K562 (cell line): Measurements from ENCODE around the gene EIF2S1. TPM values are rescaled to one million over a fixed set of nuclear protein-coding genes. Genes with fewer than 3 reads are reported as not detected.

Source experiments
- ATAC-seq: fragments of 200-7000 bp; cut with Tn5 transposase; 3 replicates; pipeline ENCODE4 v1.9.1; 2020; ENCODE audit warnings: moderate library complexity
- BruUV-seq: library from RNA; stranded (reverse); fragments of 400-500 nt; replicated peaks from 2 replicates; lab custom pipeline; 2021; lab: Mats Ljungman, UMichigan
- CTCF ChIA-PET: fragments of 300-600 bp; formaldehyde crosslinking; extraction: SDS; loops from one replicate; lab custom pipeline; 2021; ENCODE audit warnings: low intra/inter-chr PET ratio; lab: Yijun Ruan, JAX
- POLR2A ChIA-PET: fragments of 300-600, 350-650 bp; sonication (Branson Sonifier 250); formaldehyde crosslinking; extraction: SDS; loops from one replicate; lab custom pipeline; 2021; ENCODE audit warnings: antibody characterized with exemption, inconsistent platforms; lab: Yijun Ruan, JAX
- DNase-seq, 4 experiments: peaks; one replicate each; pipeline versions ENCODE4 v3.0.0 to v3.0.0-alpha.2; 2011 to 2018; ENCODE audit warnings: low spot score in 3 of 4, mixed read lengths in 3 of 4; ENCODE audit errors: extremely low read depth in 1 of 4
- FAIRE-seq: peaks from 2 replicates; lab custom pipeline; 2011; peaks lifted over from hg19 to GRCh38; lab: Jason Lieb, UNC
- H2AFZ ChIP-seq: 2 replicates; pipeline ENCODE4 v1.6.0; 2011; ENCODE audit warnings: low read depth, low read length, control low read depth, inconsistent platforms
- H3K27ac ChIP-seq: fragments of 200-600 bp; 3 replicates; pipeline ENCODE4 v1.8.0; 2011; ENCODE audit warnings: low read depth, mild to moderate bottlenecking, control low read depth, inconsistent platforms, low read length, moderate library complexity, mixed read lengths; ENCODE audit errors: extremely low read depth
- H3K27me3 ChIP-seq, 2 experiments: fragments of 300-600 bp in 1 of 2; 2 replicates in 1 of 2; 3 replicates in 1 of 2; pipeline versions ENCODE4 v1.6.0 to v1.8.0; 2011; ENCODE audit warnings: inconsistent platforms in 2 of 2, low read length in 2 of 2, mild to moderate bottlenecking in 1 of 2, mixed read lengths in 1 of 2, moderate library complexity in 1 of 2; ENCODE audit not compliant: control insufficient read depth in 2 of 2, insufficient read depth in 2 of 2
- H3K36me3 ChIP-seq: fragments of 300-600 bp; 3 replicates; pipeline ENCODE4 v1.8.0; 2011; ENCODE audit warnings: mild to moderate bottlenecking, low read length, inconsistent platforms; ENCODE audit not compliant: control insufficient read depth, insufficient read depth
- H3K4me1 ChIP-seq, 2 experiments: fragments of 200-600 bp in 1 of 2; replicated peaks in 1 of 2; 2 replicates in 1 of 2; 3 replicates in 1 of 2; pipeline versions ENCODE4 v1.5.1 to v1.8.0; 2011; ENCODE audit warnings: inconsistent platforms in 2 of 2, low read length in 2 of 2, mild to moderate bottlenecking in 1 of 2, mixed read lengths in 1 of 2, moderate library complexity in 1 of 2; ENCODE audit not compliant: control insufficient read depth in 2 of 2, insufficient read depth in 2 of 2
- H3K4me2 ChIP-seq: 2 replicates; pipeline ENCODE4 v1.6.1; 2011; ENCODE audit warnings: low read length, control low read depth, inconsistent platforms, mixed read lengths; ENCODE audit not compliant: insufficient read depth
- H3K4me3 ChIP-seq: fragments of 200-600 bp; sonication (generic), shearing (Covaris generic); 2 replicates; pipeline ENCODE4 v1.5.1; 2016; ENCODE audit warnings: control low read depth, inconsistent platforms
- H3K79me2 ChIP-seq: fragments of 200-600 bp; 3 replicates; pipeline ENCODE4 v1.8.0; 2011; ENCODE audit warnings: low read length, inconsistent platforms; ENCODE audit not compliant: control insufficient read depth, insufficient read depth
- H3K9ac ChIP-seq, 2 experiments: 2 replicates each; pipeline versions ENCODE4 v1.6.0 to v1.6.1; 2011; ENCODE audit warnings: low read depth in 2 of 2, low read length in 2 of 2, control low read depth in 1 of 2, inconsistent platforms in 1 of 2, mild to moderate bottlenecking in 1 of 2, mixed read lengths in 1 of 2; ENCODE audit not compliant: insufficient read depth in 1 of 2
- H3K9me1 ChIP-seq: one replicate; pipeline ENCODE4 v1.6.0; 2011; ENCODE audit warnings: inconsistent platforms, mild to moderate bottlenecking, low read length, moderate library complexity; ENCODE audit not compliant: control insufficient read depth, insufficient read depth
- H3K9me3 ChIP-seq: replicated peaks from 2 replicates; pipeline ENCODE4 v1.5.1; 2011; ENCODE audit warnings: low read depth, low read length, inconsistent platforms; ENCODE audit not compliant: control insufficient read depth, insufficient read depth
- H4K20me1 ChIP-seq: replicated peaks from 2 replicates; pipeline ENCODE4 v1.6.1; 2011; ENCODE audit warnings: low read length, inconsistent platforms, mixed read lengths; ENCODE audit not compliant: control insufficient read depth, insufficient read depth
- RAD21 ChIP-seq, 2 experiments: fragments of 250-450 bp in 1 of 2; fragments of 450-650 bp in 1 of 2; sonication (Bioruptor Pico) in 1 of 2; formaldehyde crosslinking in 1 of 2; IDR thresholded peaks in 1 of 2; conservative IDR thresholded peaks in 1 of 2; 2 replicates each; pipeline versions ENCODE4 v1.4.0 to v1.8.0; 2020 to 2022; ENCODE audit warnings: mild to moderate bottlenecking in 2 of 2, moderate library complexity in 1 of 2
- REST ChIP-seq, 2 experiments: fragments of 450-650 bp; formaldehyde crosslinking in 1 of 2; IDR thresholded peaks; 2 replicates each; pipeline versions ENCODE4 v1.4.0 to v1.6.1; 2014 to 2020; ENCODE audit warnings: mild to moderate bottlenecking in 2 of 2, borderline replicate concordance in 1 of 2, low read depth in 1 of 2
- ZEB2 ChIP-seq: fragments of 450-650 bp; IDR thresholded peaks from 2 replicates; pipeline ENCODE4 v1.6.1; 2016
- ZNF316 ChIP-seq: fragments of 450-650 bp; IDR thresholded peaks from 2 replicates; pipeline ENCODE4 v1.6.1; 2016
- WGBS: fragments of 100-300 bp; shearing (Covaris generic); methylation state at CpG from one replicate; pipeline ENCODE4 v1.1.6; 2016; ENCODE audit warnings: low coverage, mixed read lengths; ENCODE audit not compliant: insufficient coverage; ENCODE audit errors: missing lambda C conversion rate; 5-methylcytosine and 5-hydroxymethylcytosine counted together
- in situ Hi-C: fragments of 300-500 bp; cut with MboI; formaldehyde crosslinking; loops from 4 replicates; pipeline ENCODE4 v1.15.0; 2018; ENCODE audit warnings: inconsistent platforms, mixed read lengths
- intact Hi-C: fragments of 100-400 bp; cut with micrococcal nuclease; formaldehyde crosslinking; loops from 2 replicates; pipeline ENCODE4 v1.14.2; 2022
- polyA plus RNA-seq, 8 experiments: library from polyadenylated mRNA; depleted of rRNA in 4 of 8; stranded (reverse) in 5 of 8; unstranded in 3 of 8; fragments of >200 nt; fragmentation: Nextera tagmentation in 2 of 8; fragmentation: Illumina TruSeq in 1 of 8; extraction: Ambion mirVana in 2 of 8; extraction: Trizol in 1 of 8; gene quantifications; 2 replicates each; pipeline versions ENCODE4 v1.2.1 to v1.2.3, GENCODE V29; 2011 to 2014; ENCODE audit warnings: inconsistent platforms in 1 of 8, missing spikeins in 1 of 8
- total RNA-seq, 7 experiments: library from RNA; depleted of rRNA in 6 of 7; stranded (reverse); fragments of >200 nt in 6 of 7; fragmentation: Illumina TruSeq in 2 of 7; extraction: Trizol in 2 of 7; gene quantifications; 2 replicates each; pipeline versions ENCODE4 v1.2.1 to v1.2.3, GENCODE V29; 2011 to 2021; ENCODE audit warnings: low replicate concordance in 1 of 7
- TF ChIP-seq, protein P1 (sequence below), 3 experiments: IDR thresholded peaks in 2 of 3; conservative IDR thresholded peaks in 1 of 3; 2 replicates each; pipeline ENCODE4 v1.5.1; 2011 to 2012; ENCODE audit warnings: low read length in 3 of 3, mild to moderate bottlenecking in 3 of 3, control low read depth in 2 of 3, improper control_type of control experiment in 1 of 3, inconsistent platforms in 1 of 3, low read depth in 1 of 3, mixed read lengths in 1 of 3, moderate library complexity in 1 of 3; ENCODE audit not compliant: insufficient read depth in 2 of 3

The EIF2S1 gene
- total and polyA plus RNA-seq, 9 of the 15 experiments (the other 6 are each of a cell fraction or from before 2014, with no cell fraction given): 216 to 1,018 (median 332) TPM

DNA sequence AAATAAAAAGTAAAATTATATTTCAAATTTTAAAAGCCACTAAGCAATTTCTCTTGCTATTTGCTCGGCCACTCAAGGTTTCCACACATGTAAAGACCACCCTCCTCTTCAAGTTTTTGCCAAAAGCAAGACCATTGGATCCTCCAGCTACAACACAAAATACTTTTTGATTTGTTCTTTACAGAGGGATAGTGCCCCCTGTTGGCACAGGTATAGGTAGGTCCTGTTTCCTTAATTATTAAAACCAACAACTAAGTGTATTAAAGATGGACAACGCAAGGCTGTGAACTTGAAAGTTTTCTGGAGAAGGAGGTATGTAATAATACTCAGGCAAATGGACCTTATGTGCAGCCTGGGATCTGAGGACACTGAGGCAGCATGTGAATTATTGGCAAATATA lies 24.3 kb upstream of the EIF2S1 start:
- H3K4me2 ChIP-seq: no peak overlapping the region
- intact Hi-C loops (loop anchor here (2.0 kb wide), 1 partner anchor 169 kb away; no protein-coding TSS in a partner anchor), in situ Hi-C loops (no loop called here)
- no peak for TF ChIP-seq ZNF316
- TF ChIP-seq REST (IDR thresholded peaks at IDR 0.05; ENCODE audit: borderline replicate concordance): 0 out of 2 replicates have a peak, but pooled peaks have one; percentile 11
- no peak for TF ChIP-seq REST (CRISPR knock-in tag; IDR thresholded peaks at IDR 0.05; ENCODE audit: low read depth)
- TF ChIP-seq, protein P1, sequence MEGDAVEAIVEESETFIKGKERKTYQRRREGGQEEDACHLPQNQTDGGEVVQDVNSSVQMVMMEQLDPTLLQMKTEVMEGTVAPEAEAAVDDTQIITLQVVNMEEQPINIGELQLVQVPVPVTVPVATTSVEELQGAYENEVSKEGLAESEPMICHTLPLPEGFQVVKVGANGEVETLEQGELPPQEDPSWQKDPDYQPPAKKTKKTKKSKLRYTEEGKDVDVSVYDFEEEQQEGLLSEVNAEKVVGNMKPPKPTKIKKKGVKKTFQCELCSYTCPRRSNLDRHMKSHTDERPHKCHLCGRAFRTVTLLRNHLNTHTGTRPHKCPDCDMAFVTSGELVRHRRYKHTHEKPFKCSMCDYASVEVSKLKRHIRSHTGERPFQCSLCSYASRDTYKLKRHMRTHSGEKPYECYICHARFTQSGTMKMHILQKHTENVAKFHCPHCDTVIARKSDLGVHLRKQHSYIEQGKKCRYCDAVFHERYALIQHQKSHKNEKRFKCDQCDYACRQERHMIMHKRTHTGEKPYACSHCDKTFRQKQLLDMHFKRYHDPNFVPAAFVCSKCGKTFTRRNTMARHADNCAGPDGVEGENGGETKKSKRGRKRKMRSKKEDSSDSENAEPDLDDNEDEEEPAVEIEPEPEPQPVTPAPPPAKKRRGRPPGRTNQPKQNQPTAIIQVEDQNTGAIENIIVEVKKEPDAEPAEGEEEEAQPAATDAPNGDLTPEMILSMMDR (IDR thresholded peaks at IDR 0.05 in 2 of 3, conservative IDR thresholded peaks at IDR 0.05 in 1 of 3; ENCODE audit: insufficient read depth in 2 of 3, low read depth in 1 of 3, low read length in 3 of 3): peak; percentile 13 to 43 (median 38); a peak in 4 of 6 replicates
- no peak for TF ChIP-seq ZEB2
- peak in 1 of 2 experiments; percentile 42; a peak in 2 of 4 replicates for TF ChIP-seq RAD21 (CRISPR knock-in tag; conservative IDR thresholded peaks at IDR 0.05 in 1 of 2, IDR thresholded peaks at IDR 0.05 in 1 of 2)
- H3K9me3 ChIP-seq: no peaks in the 10 kb centered on the region
- peaks cover 72% of the 10 kb centered on the region for H3K36me3 ChIP-seq
- H4K20me1 ChIP-seq: no peaks in the 10 kb centered on the region
- CTCF ChIA-PET: interaction anchor here (1.6 kb wide), 1 partner anchor 169 kb away, joined by 5 read pairs; no protein-coding TSS in a partner anchor
- H3K27me3 ChIP-seq: no peaks in the 10 kb centered on the region
- POLR2A ChIA-PET: no interaction called here
- no peaks in the 10 kb centered on the region for H3K79me2 ChIP-seq
- H3K9me1 ChIP-seq: no peaks in the 10 kb centered on the region
- no peaks in the 10 kb centered on the region; a peak in 1 of 5 replicates for H3K4me1 ChIP-seq
- H3K27ac ChIP-seq: no peak overlapping the region
- DNase-seq (peak in 2 of 4 experiments; percentile 7 to 28), ATAC-seq (no peak), FAIRE-seq (no peak)
- BruUV-seq: no TSS peak
- H2AFZ ChIP-seq: no peak overlapping the region
- 65% methylated on average over 2 of the region's 2 CpGs for WGBS
- H3K4me3 ChIP-seq: no peak overlapping the region
- H3K9ac ChIP-seq: no peak overlapping the region
